ENCODE results near the gene CSN3.

CSN3 gene

DNA sequence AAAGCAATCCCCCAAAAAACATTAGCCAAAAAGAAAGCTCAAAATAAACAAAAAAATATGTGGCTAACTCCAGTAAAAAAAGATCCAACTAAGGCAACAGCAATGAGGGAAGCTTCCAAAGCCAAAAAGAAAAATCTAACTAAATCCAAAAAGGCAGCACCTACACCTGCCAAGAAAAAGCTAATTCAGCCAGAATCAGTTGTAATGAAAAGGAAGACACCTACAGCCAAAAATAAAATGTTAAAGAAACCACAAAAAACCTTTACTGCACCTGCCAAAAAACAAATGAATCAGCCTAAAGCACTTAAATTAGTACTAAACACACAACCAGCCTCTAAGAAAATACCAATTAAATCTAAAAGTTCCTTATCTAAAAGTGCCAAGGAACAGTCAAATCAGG, 55.2 kb downstream of the CSN3 start:
- no peak for DNase-seq

DNA sequence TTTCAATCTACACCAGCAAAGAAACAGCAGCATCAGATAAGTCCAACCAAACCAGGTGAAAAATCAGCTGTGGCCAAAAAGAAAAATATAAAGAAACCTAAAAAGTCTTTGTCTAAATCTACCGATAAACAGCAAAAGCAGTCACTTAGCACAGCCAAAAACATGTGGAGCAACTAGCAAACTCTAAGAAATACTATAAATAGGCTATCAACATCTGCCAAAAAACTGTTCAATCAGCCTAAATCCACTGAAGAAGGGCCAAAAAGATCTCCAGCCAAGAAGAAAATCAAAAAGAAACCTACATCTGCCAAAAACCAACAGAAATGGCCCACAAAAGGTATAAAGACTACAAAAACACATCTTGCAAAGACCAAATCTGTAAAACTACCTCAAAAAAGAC, 55.7 kb downstream of the CSN3 start:
- no peak for DNase-seq

DNA sequence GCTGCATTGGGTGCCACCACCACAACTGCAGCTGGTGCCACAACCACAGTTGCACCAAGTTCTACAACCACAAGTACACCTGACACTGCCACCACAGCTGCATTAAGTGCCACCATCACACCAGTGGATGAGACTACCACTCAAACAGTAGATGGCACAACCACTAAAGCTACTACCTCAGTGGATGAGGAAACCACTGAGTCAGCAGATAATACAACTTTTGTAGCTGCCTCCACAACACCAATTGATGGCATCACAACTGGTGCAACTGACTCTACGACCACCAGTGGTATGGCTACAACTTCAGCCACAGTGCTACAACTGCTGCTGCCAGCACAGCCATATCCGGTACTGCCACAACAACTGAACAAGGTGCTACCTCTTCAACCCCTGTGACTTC, 57.2 kb downstream of the CSN3 start:
- DNase-seq = no peak

DNA sequence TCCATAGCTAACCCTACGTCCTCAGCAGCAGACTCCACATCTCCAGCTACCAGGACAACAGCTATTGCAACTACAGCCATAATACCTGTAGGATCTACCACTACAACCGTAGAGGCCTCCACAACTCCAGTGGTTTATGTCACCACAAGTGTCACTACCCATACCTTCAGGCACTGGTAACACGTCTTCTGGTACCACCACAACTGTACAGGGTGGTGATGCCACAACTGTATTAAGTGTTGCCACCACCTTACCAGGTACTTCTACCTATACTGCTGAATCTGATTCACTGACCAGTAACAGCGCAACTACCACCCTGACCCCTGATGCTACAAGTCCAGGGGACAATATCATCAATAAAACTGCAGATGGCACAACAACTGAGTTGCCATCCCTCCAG, 57.8 kb downstream of the CSN3 start:
- DNase-seq = no peak
